Measurements from ENCODE around the gene TPD52L1. TPM values are rescaled to one million over a fixed set of nuclear protein-coding genes. Genes with fewer than 3 reads are reported as not detected.

TPD52L1 gene
- total RNA-seq, 2 experiments from 2014 or later, result not detected

GRCh38 chr6:125287718-125288117 lies 134.1 kb downstream of the TPD52L1 start:
- Mint-ChIP-seq H3K4me3 (no peak overlapping the region), H3K9me3 (no peaks in the 10 kb centered on the region), H3K36me3 (ENCODE audit: low read depth) (peaks cover 80% of the 10 kb centered on the region), H3K27ac (no peak overlapping the region), H3K27me3 (no peaks in the 10 kb centered on the region), H3K4me1 (no peaks in the 10 kb centered on the region)
- no peak for DNase-seq
- POLR2A ChIA-PET, result no interaction called here
- CTCF ChIA-PET, result no interaction called here

- Mint-ChIP-seq H3K4me3 (no peak overlapping the region), H3K36me3 (ENCODE audit: low read depth) (peaks cover 63% of the 10 kb centered on the region), H3K9me3 (no peaks in the 10 kb centered on the region), H3K27ac (no peak overlapping the region), H3K27me3 (no peaks in the 10 kb centered on the region), H3K4me1 (peaks cover 5% of the 10 kb centered on the region)
- no peak for DNase-seq
- ChIA-PET CTCF (no interaction called here), POLR2A (no interaction called here)
Measured at GRCh38 chr6:125293587-125293986, 140.0 kb downstream of the TPD52L1 start.

DNA sequence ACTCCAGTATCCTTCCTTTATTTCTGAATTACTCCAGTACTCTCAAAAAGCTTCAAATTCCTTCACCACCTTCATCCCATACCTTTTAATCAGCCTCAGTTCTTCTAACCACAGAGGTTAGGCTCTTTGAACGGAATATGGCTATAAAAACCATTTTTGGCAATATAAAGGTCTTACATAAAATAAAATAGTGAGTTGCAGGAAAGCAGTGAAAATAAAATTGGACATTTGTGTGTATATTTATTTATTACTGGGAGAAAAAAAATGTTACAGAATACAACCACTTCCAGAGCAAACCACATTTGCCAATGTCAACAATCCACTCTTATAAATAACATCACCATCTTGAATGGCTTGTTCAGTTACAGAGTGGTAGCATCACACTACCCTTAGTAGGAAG lies 140.5 kb downstream of the TPD52L1 start:
- H3K9me3 Mint-ChIP-seq, result no peaks in the 10 kb centered on the region
- H3K4me3 Mint-ChIP-seq, result no peak overlapping the region
- POLR2A ChIA-PET, result no interaction called here
- peaks cover 67% of the 10 kb centered on the region for H3K36me3 Mint-ChIP-seq (ENCODE audit: low read depth)
- CTCF ChIA-PET, result no interaction called here
- no peak overlapping the region for H3K27ac Mint-ChIP-seq
- peaks cover 5% of the 10 kb centered on the region for H3K4me1 Mint-ChIP-seq
- no peaks in the 10 kb centered on the region for H3K27me3 Mint-ChIP-seq
- no peak for DNase-seq

DNA sequence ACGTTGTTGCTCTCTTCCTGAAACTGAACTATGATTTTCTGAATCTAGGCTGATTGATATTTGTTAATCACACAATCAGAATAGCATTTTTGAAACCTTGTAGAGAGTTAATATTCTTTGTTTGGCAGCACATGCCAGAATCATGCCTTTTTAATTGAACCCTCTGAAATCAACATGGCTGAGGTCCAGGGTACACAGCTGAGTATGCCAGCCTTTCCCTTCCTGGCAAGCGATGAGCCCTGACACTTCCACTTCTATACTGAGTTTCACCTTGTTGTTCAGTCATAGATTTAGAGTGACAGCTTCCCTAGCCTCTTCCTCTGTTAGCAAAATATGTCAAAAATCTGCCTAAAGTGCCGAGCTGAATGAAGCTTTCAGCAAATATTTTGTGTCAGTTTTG lies 141.4 kb downstream of the TPD52L1 start:
- H3K4me1 Mint-ChIP-seq, result peaks cover 13% of the 10 kb centered on the region
- no peak for DNase-seq
- no peak overlapping the region for H3K27ac Mint-ChIP-seq
- peaks cover 70% of the 10 kb centered on the region for H3K36me3 Mint-ChIP-seq (ENCODE audit: low read depth)
- no peaks in the 10 kb centered on the region for H3K9me3 Mint-ChIP-seq
- H3K27me3 Mint-ChIP-seq, result no peaks in the 10 kb centered on the region
- ChIA-PET CTCF (no interaction called here), POLR2A (no interaction called here)
- H3K4me3 Mint-ChIP-seq, result no peak overlapping the region

DNA sequence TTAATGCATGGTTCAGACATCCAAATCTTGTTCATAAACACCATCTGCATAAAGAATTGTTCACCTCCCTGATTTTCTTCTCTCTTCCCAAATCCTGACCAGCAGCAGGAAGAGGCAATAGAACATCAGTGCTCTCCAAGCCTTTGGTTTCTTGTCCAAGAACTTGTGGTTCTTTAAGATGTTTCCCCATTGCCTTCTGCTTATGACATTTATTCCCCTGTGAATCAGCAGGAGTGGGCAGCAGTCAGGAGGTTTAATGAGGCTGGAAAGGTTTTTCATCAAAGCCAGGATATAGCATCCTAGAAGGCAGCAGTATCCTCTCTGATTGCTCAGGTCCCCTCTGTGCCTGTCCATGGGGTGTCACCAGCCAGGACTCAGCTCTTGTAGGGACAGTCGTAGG lies 142.9 kb downstream of the TPD52L1 start:
- Mint-ChIP-seq H3K4me1 (peaks cover 27% of the 10 kb centered on the region), H3K27me3 (no peaks in the 10 kb centered on the region), H3K4me3 (no peak overlapping the region), H3K27ac (no peak overlapping the region), H3K36me3 (ENCODE audit: low read depth) (peaks cover 67% of the 10 kb centered on the region), H3K9me3 (no peaks in the 10 kb centered on the region)
- no peak for DNase-seq
- ChIA-PET CTCF (no interaction called here), POLR2A (no interaction called here)

GRCh38 chr6:125299257-125299656 lies 145.7 kb downstream of the TPD52L1 start:
- ChIA-PET POLR2A (no interaction called here), CTCF (interaction anchor here (1.2 kb wide), 1 partner anchor 491 kb away, joined by 3 read pairs; the partner anchor contains the start of gene NCOA7)
- H3K4me3 Mint-ChIP-seq, result no peak overlapping the region
- H3K36me3 Mint-ChIP-seq (ENCODE audit: low read depth), result peaks cover 50% of the 10 kb centered on the region
- peaks cover 1% of the 10 kb centered on the region for H3K27me3 Mint-ChIP-seq
- peaks cover 41% of the 10 kb centered on the region for H3K4me1 Mint-ChIP-seq
- DNase-seq, result no peak
- H3K9me3 Mint-ChIP-seq, result no peaks in the 10 kb centered on the region
- peak overlapping the region; percentile 17 for H3K27ac Mint-ChIP-seq

DNA sequence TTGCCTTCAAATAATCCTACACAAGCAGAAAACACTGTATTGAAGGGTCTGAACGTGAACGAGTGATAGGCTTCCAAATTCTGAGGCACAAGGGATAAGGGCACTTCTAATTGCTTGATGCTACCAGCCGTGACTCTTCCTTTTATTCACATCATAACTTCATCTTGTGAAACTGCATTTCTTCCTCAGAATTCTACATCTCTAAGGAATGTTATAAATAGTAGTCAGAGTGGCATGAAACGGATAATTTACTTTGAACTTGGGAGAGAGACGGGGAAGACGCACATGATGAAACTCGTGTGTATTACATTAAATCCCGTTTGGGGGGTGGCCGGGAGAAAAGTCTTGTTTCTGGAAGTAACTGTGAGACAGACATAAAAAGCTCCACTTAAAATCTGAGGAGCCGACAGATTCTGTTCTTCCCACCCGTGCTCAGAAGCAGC lies 147.4 kb downstream of the TPD52L1 start:
- CTCF ChIA-PET, result interaction anchor here (1.3 to 1.8 kb wide), 6 partner anchors 9 to 673 kb away, joined by 3 to 6 read pairs (median 6); partner anchors contain the start of genes HINT3 and TPD52L1
- H3K4me1 Mint-ChIP-seq, result peaks cover 41% of the 10 kb centered on the region
- peak overlapping the region; percentile 81 for H3K4me3 Mint-ChIP-seq
- H3K27ac Mint-ChIP-seq, result peak overlapping the region; percentile 84
- no peaks in the 10 kb centered on the region for H3K9me3 Mint-ChIP-seq
- H3K27me3 Mint-ChIP-seq, result peaks cover 15% of the 10 kb centered on the region
- POLR2A ChIA-PET, result interaction anchor here (0.6 to 2.9 kb wide), 12 partner anchors 8 to 685 kb away, joined by 3 to 15 read pairs (median 4); partner anchors contain the start of genes NCOA7 and TRMT11
- H3K36me3 Mint-ChIP-seq (ENCODE audit: low read depth), result peaks cover 36% of the 10 kb centered on the region
- DNase-seq, result no peak

- H3K36me3 Mint-ChIP-seq (ENCODE audit: low read depth), result peaks cover 32% of the 10 kb centered on the region
- H3K27ac Mint-ChIP-seq, result peak within 1 kb of the TSS; percentile 84
- ChIA-PET CTCF (interaction anchor here (0.6 to 1.8 kb wide), 7 partner anchors 9 to 673 kb away, joined by 3 to 6 read pairs (median 5); partner anchors contain the start of genes HINT3 and TPD52L1), POLR2A (interaction anchor here (0.6 to 2.9 kb wide), 12 partner anchors 9 to 685 kb away, joined by 3 to 15 read pairs (median 4); partner anchors contain the start of genes NCOA7 and TRMT11)
- no peaks in the 10 kb centered on the region for H3K9me3 Mint-ChIP-seq
- peaks cover 41% of the 10 kb centered on the region for H3K4me1 Mint-ChIP-seq
- peak; percentile 60 for DNase-seq
- peak within 1 kb of the TSS; percentile 81 for H3K4me3 Mint-ChIP-seq
- H3K27me3 Mint-ChIP-seq, result peaks cover 20% of the 10 kb centered on the region
Measured at GRCh38 chr6:125301435-125302391, 148.1 kb downstream of the TPD52L1 start, which contains the start of gene HDDC2. Gene HDDC2, minus strand, starts transcription at chr6:125301967. Its CDS starts 35 bp downstream, at chr6:125301932.

DNA sequence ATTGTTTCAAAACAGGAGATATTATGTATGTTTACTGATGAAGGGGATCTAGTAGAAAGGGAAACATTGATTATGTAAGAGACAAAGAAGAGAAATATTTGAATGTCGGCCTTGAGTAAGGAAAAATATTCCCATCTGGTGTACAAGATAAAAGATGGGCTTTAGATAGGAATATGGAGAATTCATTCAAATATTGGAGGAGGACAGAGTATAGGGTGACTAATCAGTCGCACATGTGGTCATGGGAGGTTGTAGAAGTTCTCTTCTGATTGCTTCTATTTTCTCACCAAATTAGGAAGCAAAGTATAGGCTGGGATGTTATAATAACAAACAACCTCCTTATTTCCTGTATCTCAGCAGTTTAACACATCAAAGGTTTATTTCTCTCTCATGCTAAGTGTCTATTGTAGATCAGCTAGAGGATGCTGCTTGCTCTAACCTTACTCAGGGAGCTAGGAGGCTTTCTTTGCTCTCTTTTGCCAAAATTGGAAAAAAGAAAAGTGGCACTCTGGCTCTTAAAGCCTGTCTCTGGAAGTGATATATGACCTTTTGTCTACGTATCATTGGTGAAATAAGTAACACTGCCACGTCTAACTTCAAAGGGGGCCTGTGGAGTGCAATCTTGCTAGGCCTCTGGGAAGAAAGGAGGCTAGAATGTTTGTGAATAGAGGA lies 149.4 kb downstream of the TPD52L1 start:
- H3K27ac Mint-ChIP-seq, result peak overlapping the region; percentile 44
- H3K4me3 Mint-ChIP-seq, result peak overlapping the region; percentile 81
- no peak for DNase-seq
- CTCF ChIA-PET, result interaction anchor here (1.7 kb wide), 1 partner anchor 653 kb away, joined by 6 read pairs; the partner anchor contains the start of gene HINT3
- no peaks in the 10 kb centered on the region for H3K9me3 Mint-ChIP-seq
- H3K36me3 Mint-ChIP-seq (ENCODE audit: low read depth), result peaks cover 22% of the 10 kb centered on the region
- peaks cover 47% of the 10 kb centered on the region for H3K4me1 Mint-ChIP-seq
- POLR2A ChIA-PET, result interaction anchor here (2.2 to 2.9 kb wide), 2 partner anchors 487 to 683 kb away, joined by 13 to 15 read pairs; partner anchors contain the start of genes NCOA7 and TRMT11
- peaks cover 25% of the 10 kb centered on the region for H3K27me3 Mint-ChIP-seq

DNA sequence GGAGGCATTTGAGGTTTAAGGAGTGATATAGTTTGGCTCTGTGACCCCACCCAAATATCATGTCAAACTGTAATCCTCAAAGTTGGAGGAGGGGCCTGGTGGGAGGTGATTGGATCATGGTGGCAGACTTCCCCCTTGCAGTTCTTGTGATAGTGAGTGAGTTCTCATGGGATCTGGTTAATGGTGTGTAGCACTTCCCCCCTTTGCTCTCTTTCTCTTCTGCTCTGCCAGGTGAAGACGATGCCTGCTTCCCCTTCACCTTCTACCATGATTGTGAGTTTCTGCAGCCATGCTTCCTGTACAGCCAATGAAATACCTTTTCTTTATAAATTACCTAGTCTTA lies 149.9 kb downstream of the TPD52L1 start:
- Mint-ChIP-seq H3K36me3 (ENCODE audit: low read depth) (peaks cover 18% of the 10 kb centered on the region), H3K9me3 (no peaks in the 10 kb centered on the region), H3K4me1 (peaks cover 46% of the 10 kb centered on the region), H3K27me3 (peaks cover 27% of the 10 kb centered on the region), H3K27ac (no peak overlapping the region), H3K4me3 (no peak overlapping the region)
- ChIA-PET POLR2A (no interaction called here), CTCF (no interaction called here)
- no peak for DNase-seq

GRCh38 chr6:125304970-125305660 lies 151.5 kb downstream of the TPD52L1 start:
- no peak overlapping the region for H3K4me3 Mint-ChIP-seq
- CTCF ChIA-PET, result no interaction called here
- H3K27me3 Mint-ChIP-seq, result peaks cover 30% of the 10 kb centered on the region
- POLR2A ChIA-PET, result no interaction called here
- no peaks in the 10 kb centered on the region for H3K9me3 Mint-ChIP-seq
- H3K27ac Mint-ChIP-seq, result no peak overlapping the region
- H3K36me3 Mint-ChIP-seq (ENCODE audit: low read depth), result peaks cover 3% of the 10 kb centered on the region
- H3K4me1 Mint-ChIP-seq, result peaks cover 37% of the 10 kb centered on the region
- DNase-seq, result no peak

DNA sequence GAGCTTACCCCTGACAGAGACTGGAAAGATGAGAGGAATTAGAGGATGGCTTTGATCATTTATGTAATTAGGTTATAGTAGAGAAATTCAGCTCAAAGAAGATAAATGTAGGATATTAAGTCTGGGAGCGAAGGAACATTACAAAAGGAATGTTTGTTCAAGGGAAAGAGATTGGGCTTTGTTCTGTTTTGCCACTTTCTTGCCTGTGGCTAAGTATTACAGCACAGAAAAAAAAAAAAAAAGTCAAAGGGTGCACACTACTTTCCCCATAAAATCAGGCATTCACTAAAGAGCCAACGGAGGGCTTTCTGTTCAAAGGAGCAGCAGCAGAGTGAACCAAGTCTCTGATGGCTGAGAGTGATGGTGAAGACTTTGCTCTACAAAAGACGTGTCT lies 153.2 kb downstream of the TPD52L1 start:
- no peak for DNase-seq
- no peak overlapping the region for H3K4me3 Mint-ChIP-seq
- H3K9me3 Mint-ChIP-seq, result no peaks in the 10 kb centered on the region
- peaks cover 25% of the 10 kb centered on the region for H3K4me1 Mint-ChIP-seq
- ChIA-PET POLR2A (no interaction called here), CTCF (interaction anchor here (1.4 kb wide), 1 partner anchor 447 kb away, joined by 4 read pairs; no protein-coding TSS in a partner anchor)
- no peak overlapping the region for H3K27ac Mint-ChIP-seq
- peaks cover 34% of the 10 kb centered on the region for H3K27me3 Mint-ChIP-seq
- no peaks in the 10 kb centered on the region for H3K36me3 Mint-ChIP-seq (ENCODE audit: low read depth)

Measured in activated CD4-positive, alpha-beta memory T cell treated with anti-CD3 and anti-CD28 coated beads, Interleukin-2, amount 10 ng/mL, durations not matched to agents 7 days and 5 days (primary cell).